ENCODE results near the gene STX8.
"Not testable (repeated sequence)": the region's sequence is repeated elsewhere in the genome, so short reads cannot be mapped to it uniquely, and the experiment has no call there.

Gene STX8

DNA sequence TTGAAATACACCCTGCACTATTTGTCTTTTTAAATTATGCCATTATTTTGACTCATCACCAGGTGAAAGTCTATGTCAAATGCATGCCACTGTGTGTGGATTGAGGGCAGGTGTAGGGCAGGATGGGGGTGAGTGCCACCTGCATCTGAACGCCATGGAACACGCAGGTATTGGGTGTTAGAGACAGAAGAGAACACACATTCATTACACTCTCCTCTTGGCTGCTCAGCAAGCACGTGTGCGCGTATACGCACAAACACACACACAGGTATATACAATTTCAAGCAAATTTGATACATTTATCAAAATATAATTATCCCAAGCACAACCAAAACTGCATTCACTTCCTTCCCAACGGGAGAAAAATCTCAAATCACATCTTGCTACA lies 285.4 kb downstream of the STX8 start:
- DNase-seq: no peak

DNA sequence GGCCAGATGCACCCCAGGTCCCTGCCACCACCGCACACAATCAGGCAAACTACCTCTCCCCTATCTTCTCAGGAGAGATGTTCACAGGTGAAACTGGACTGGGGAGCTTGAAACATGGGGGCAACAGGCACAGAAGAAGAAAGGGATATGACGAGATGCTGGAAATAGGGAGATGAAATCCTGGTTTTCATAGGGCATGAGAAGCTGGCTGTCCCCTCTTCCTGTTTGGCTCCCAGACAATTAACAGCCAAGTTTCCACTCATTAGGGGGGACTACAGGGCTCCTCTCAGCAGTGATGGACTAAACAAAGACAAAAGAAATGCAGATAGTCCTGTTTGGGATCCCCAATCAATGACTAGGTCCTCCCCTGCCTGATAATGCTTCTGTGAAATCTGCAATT lies 288.3 kb downstream of the STX8 start:
- no peak for DNase-seq

DNA sequence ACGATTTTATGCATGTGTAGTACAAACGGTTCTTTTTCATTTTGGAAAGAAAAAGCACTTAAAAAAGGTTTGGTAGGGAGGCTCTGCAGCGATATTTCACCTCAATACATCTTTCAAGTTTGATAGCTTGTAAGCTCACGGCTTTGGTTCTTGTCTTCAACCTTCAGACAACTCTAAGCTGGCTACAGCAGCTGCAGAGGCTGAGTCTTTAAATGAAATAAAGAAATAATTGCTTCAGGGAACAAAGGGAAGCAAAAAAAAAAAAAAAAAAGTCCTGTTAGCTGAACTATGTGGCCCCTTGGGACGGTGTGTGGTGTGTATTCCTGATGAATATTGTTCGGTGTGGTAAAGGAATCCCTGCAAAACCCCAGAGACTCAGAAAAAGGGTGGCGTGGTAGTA lies 289.2 kb downstream of the STX8 start:
- no peak for DNase-seq

DNA sequence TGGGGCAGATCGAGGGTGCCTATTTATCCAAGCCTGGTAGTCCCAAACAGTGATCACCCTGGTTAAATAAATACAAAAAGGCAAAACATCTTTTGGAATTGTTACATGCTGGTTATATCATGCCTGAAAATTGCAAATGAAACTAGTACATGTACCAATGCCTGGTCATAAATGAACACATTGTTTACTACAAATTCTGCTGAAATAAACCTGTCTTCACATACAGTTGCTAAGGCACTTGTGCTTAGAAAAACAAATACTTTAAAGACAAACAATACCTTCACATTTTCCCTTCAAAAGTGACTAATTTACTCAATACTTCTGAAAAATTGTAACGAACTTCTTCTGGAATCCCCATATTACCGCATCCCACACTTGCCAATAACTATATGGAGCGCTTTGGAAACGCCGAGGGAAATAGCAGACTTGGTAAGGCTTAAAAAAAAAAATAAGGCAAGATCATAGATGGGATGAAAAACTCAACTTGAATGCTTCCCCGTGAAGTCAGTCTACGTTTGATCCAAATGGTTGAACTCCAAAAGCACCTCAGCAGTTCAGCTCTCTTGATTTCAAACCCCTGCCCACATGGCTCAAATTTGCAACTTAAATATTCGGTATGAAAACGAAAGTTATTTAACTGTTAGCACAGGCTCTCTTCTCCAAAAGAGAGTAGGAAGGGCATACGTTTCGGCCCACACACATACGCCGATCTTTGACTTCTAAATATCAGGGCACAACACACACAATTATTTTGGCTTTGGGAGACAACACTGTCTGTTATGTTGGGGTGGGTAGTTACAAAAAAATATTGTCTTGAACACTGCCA lies 289.8 kb downstream of the STX8 start:
- DNase-seq: no peak

DNA sequence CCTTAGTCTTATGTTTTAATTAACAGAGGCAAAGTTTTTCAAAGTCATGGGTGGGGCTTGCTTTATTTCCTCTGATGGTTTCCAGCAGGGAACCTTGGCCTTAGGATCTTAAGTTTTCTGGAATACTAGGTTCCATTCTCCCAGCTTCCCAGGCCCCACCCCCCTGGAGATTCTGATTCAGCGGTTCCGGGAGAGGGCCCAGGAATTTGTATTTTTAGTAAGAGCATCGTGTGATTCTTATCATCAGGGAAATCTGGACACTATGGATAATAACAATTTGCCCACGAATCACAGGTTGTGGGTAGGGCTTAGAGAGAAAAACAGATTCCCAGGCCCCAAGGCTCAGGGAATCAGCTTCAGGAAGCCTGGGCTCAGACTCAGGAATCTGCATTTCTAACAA lies 290.7 kb downstream of the STX8 start:
- DNase-seq: no peak

DNA sequence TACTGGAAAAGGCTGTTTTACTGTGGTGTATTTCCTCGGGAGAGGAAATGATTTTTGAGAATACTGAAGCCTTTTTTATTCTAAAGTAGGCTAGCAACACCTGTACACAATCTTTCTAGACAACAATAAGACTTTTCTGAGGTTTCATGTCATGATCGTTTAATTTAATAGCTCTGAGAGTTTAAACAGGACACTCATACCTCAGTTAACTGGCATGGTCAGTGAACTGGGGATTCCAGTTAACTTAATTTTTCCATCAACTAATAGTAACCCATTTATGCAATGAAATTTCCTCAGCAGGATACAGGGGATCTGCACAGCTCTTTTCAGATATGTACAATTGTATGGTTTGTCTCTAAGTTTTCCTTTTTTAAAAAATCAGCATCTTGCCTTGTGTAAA lies 291.7 kb downstream of the STX8 start:
- no peak for DNase-seq

DNA sequence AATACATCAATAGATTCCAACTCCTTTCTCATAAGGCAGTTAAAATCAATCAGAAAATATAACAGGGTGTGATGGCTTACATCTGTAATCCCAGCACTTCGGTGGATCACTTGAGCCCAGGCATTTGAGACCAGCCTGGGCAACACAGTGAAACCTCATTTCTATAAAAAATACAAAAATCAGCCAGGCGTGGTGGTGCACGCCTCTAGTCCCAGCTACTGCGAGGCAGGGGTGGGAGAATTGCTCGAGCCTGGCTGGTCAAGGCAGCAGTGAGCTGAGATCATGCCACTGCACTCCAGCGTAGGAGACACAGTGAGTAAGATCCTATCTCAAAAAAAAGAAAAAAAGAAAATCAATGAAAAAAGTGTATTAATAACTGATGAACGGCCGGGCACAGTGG lies 295.7 kb downstream of the STX8 start:
- no peak for DNase-seq

DNA sequence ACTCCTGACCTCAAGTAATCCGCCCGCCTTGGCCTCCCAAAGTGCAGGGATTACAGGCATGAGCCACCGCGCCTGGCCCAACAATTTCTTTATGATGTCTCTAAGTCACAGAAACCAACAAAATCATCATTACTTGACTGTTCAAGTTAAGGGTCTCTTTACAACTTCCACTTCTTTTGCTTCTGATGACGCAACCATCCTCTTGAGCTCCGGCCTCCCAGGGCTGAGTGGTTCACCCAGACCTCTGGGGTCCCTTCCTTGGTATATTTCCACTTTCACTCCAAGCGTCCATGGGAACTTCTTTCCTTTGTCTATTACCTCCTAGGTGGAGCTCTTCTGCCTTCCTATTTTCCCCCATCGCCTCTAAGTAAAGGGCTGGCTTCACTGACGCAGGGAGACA lies 300.6 kb downstream of the STX8 start:
- no peak for DNase-seq

DNA sequence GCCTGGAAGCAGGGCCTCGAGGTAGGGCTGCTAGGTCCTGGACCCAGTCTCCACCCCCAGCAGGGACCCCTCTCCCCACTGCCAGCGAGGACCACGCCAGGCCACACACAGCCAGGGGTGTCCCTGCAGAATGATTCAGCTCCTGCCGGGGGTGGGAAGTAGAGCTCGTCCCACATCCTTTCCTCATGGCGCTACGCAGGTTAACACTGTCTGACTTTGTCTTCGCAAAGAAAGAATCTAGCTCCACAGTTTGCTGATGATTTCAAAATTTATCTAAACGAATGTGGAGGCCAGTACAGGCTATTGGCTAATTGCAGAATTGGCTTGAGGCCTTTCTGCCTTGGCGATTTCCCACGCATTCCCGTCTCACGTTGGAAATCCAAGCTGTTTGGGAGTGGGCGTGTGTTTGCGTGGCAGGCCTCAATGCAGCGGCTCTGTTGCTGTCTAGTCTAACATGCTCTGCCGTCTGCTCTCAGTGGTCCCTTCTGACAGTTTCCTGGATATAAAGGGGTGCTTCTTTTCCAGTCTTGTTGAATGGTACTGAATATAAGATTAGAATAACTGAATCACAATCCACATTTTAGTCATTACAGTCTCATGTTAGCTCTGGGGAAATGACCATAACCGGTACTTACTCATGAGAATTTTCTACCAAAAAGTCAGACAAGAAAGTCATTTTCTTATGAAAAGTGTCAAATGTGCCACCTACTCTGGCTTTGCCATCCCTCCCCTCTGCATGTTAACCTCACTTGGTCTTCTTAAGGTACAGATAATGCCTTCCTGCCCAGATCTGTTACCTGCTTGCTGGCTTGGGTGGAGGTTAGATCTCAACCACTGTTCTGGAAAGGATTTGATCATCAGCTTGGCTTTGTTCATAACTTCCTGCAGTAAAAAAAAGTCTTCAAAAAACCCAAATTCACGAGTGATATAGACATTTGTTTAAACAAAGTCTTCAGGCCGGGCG lies 301.9 kb downstream of the STX8 start:
- DNase-seq: no peak

DNA sequence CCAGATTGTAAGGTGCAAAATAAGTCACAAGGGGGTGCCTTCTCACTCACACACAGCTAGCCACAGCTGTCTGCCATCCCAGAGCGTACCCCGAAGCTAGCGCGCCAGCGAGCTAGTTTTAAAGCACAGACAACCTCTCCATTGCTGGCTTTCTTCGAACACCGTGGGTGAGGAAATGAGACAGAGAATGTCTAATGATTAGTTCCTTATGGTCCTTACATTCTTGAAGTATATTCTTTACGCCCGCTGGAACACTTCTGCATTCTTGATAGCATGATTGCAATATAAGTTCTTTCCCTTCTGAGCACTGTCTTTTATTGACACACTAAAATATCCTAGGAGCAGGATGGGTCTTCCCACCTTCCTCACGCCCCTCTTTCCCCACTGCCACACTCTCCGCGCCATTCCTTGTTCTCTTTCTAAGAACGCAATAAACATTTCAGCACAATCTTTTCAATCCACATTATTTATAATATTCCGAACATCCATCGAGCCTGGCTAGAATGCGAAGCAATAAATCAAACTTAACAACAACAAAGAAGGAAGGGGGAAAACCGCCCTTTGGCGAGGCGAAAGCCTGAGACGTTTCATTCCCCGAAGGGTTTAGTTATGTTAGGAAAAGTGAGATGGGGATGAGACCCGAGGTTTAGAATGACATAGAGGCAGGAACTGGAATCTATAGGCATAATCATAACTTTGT lies 303.0 kb downstream of the STX8 start:
- DNase-seq: no peak

DNA sequence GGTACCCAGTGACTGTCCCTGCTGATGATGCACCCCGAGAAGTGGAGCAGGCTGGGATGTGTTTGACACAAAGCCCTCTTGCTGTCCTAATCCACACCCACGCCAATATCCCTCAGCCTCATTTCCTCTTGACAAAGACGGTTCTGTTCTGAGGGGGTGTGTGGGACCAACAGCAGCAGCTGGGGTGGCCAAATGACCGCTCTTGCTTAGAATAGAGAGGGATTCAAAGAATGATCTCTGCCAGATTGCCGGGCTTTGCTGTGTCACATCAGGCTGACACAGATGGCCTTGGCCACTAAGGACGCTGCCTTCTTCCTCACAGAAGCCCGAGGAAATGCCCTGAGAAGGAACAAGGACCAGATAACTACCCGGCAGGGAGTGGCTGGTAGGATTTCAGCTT lies 303.6 kb downstream of the STX8 start:
- DNase-seq: no peak

DNA sequence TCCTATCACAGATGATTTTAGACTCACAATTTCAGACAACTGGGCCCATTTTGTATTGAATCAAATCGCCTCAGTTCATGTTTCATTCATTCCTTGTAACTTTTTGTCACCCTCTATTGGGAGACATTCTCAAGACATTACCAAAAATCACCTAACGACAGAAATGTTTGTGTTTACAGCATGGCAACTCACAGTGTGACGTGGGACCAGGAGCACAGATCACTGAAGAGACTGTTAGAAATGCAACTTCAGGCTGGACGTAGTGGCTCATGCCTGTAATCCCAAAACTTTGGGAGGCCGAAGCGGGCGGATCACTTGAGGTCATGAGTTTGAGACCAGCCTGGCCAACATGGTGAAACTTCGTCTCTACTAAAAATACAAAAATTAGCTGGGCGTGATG lies 304.7 kb downstream of the STX8 start:
- DNase-seq: no peak

DNA sequence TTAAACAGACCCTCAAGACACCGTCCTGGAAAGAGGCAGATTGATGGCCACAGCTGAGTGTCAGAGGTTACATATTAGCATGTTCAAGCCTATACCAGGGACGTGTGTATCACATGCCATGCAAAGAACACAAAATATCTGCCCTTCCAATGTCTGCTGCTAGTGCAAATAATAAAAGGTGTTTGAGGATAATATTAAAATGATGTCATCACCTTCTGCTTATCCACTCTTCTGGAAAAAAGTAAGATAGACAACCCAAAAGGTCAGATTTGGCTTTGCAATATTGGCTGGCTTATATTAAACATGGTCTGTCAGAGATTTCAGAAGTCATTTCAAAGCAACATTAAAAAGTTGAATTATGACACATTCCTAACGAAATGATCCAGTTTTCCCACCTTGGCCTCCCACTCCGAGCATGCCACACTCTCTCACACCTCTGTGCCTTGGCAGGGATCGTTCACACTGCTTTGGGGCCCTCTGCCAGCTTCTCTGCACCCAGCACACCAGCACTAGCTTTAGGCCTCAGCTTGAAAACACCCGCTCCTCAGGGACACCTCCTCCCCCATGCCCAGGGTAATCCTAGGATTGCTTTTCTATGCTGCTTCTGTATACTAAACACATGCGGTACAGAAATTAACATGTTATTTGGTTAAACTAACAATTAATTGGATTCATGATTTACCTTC lies 306.1 kb downstream of the STX8 start:
- DNase-seq: no peak

DNA sequence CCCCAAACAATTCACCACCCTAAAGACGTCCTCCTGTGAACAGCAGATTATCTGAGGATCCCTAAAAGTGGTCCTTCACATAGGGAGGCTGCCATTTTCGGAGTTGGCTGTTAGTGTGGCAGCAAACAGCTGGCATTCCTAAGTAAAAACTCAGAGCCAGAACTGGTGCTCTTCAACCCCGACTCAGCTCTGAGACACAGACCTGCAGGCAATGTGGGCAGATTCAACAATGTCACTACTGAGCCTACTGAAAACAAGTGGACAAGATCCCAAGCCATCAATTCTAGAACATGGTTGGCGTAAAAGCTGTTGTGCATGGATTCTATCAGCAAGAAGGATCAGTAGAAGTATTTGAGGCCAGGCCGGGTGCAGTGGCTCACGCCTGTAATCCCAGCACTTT lies 307.1 kb downstream of the STX8 start:
- no peak for DNase-seq

DNA sequence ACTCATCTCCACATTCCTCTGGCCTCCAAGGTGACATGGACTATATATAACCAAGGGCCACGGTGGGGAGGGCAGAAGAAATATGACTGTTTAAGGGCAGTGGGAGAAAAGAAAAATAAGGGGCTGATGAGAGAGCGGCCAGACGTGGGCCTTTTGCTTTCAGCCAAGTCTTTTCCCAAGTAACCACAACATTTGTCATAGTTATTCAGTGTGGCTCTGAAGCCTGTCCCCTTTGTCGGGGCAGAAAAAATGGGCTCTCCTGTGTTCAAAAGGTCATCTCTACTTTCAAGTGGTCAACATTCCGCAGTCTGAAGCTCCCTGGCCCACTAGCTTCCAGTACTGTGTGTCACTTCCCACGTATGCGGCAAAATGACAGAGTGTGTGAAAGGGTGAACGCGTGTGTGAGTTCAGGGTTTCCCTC lies 308.9 kb downstream of the STX8 start:
- no peak for DNase-seq

DNA sequence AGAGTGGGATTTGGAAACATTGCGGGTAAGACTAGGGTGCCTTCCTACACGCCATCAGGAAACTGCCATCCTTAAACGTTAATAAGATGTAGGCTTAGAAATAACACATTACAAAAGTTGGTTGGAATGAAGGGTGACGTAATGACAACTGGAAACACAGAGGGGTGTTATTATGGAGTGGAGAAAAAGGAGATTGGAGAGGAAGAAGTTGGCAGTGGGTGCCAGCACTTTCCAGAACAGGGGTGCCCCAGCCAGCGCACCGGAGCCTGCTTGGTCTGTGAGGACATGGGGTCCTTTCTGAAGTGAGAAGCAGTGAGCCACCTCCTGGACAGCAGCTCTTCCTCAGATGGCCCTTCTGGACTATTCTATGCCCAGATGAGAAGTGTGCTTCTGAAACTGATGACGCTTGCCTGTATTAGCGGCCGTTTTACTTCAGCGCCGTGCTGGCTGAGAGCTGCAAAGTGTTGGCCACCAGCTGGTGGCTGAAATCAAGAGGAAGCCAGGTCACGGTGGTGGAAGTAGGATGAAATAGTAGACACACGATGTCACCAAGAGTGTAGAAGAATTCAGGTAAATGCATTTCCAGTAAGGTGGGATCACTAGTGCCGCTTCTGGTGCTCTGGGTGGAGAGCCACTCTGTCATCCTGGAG lies 309.5 kb downstream of the STX8 start:
- no peak for DNase-seq

DNA sequence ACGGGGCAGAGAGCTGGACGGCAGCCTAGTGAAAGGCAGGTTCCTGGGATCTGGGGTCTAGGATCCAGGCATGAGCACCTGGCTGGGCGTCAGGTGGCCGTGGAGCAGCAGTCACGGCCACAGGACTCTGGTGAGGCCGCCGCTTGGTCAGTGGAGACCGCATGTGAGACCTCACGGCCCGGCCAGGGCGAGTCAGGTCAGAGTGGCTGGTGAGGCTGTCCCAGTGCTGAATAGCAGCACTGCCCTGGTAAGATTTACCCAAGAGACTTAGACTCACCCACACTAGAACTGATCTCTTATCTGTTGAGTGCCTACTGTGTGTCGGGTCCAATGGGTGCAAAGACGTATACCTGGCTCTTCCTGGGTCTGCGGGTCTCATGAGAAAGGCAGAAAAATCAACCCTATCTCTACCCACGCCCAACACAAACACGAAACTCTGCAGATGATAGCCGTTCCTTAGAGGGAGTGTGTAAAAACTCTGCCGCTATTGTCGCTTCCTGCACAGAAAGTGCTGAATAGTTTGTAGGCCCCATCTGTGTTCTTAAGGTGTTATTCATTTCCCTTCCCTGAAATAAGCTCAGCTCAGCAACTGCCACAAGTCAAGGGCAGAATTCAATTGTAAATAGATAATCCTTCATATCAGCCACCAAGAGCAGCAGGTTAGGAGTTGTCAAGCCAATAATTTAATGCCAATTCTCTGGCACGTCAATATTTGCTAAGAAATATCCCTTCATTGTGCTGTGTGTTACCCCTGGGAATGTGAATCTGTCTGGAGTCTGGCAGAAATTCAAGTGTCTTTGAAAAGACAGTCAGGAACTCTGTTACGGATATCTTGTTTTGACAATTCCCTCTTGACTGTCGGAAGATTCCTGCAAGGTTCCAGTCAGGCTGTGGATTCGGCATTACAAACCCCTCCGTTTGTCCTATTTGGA lies 314.3 kb downstream of the STX8 start:
- no peak for DNase-seq

DNA sequence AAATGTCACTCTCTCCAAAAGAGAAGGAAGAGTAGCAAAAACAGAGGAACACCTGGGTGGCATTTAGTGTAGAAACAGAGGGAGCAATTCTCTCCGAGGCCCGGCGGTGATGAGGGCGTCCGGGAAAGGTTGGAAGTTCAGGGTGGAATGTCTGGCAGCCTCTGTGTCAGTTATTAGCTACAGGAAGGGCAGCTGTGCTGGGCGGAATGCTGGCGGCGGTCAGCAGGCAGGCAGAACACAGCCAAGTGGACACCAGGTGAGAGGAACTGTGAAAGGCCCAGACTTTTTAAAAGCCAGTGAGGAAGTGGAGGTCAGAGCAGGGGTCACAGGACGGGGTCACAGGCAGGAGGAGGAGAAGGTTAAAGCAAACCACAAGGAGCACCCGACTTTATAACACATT lies 316.2 kb downstream of the STX8 start:
- DNase-seq: no peak

DNA sequence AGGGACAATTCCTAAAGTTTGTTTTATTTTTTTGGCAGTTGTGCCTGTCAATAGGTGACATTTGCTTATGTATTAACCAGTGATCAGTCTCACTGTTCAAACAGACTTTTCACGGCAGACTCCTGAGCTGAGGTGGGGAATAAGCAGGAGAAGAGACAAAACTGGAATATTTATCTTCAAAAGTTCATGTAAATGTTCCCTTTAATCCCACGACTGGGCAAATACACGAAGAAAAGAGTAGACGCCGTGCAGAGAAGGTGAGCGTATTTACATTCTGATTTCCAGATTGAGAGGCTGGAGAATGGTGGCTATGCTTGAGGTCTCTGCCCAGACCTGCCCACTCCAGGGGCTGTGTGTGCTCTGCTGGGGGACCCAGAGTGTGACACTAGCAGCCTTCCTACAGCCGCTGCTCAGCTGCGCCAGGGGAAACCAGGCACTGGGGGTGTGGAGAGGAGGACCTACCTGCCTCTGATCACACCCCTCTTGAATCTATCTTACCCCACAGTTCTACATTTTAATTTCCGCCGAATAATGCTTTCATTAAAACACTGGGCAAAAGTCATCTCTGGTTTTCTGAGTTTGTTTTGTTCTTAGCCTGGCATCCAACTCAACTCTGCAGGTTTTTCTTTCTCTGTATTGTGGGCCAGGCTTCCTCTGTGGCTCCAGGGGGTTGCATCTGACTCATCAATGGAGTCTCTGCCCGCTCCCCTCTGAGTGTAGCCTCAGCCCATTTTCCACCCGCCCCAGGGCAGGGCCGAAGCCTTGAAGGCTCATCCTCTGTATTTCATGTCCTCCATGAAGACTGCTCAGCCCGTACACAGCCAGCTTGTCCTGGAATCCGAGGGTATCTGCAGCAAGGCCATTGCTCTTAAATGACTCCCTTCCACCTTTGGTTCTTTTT lies 317.3 kb downstream of the STX8 start:
- no peak for DNase-seq

DNA sequence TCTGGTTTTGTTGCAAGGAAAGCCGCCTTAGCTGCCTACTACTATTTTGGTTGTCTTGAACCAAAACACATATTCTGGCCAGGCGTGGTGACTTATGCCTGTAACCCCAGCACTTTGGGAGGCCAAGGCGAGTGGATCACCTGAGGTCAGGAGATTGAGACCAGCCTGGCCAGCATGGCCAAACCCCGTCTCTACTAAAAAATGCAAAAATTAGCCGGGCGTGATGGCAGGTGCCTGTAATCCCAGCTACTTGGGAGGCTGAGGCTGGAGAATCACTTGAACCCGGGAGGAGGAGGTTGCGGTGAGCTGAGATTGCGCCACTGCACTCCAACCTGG lies 318.0 kb downstream of the STX8 start:
- DNase-seq: not testable (repeated sequence)
